GM21447 (cell line): Measurements from ENCODE around the gene LMAN2.

Experiments
- ATAC-seq: cut with Tn5 transposase; IDR thresholded peaks from one replicate; pipeline ENCODE4 v1.9.1; 2021; ENCODE audit not compliant: unreplicated experiment

LMAN2 gene

GRCh38 chr5:177329883-177330282, 21.6 kb downstream of the LMAN2 start:
- no peak for ATAC-seq

GRCh38 chr5:177328545-177329231, 22.8 kb downstream of the LMAN2 start:
- ATAC-seq: no peak

GRCh38 chr5:177327539-177328522, 23.6 kb downstream of the LMAN2 start:
- no peak for ATAC-seq

- no peak for ATAC-seq
These were observed 25.5 kb downstream of the LMAN2 start for GRCh38 chr5:177325868-177326381.

- ATAC-seq: no peak
These were observed 30.6 kb downstream of the LMAN2 start for GRCh38 chr5:177320879-177321278.

- no peak for ATAC-seq
These were observed 31.4 kb downstream of the LMAN2 start for GRCh38 chr5:177319913-177320588.

GRCh38 chr5:177317959-177318377, 33.5 kb downstream of the LMAN2 start:
- no peak for ATAC-seq

GRCh38 chr5:177316005-177316404, 35.5 kb downstream of the LMAN2 start:
- no peak for ATAC-seq

GRCh38 chr5:177315411-177315810, 36.1 kb downstream of the LMAN2 start:
- no peak for ATAC-seq

- no peak for ATAC-seq
These were observed 36.8 kb downstream of the LMAN2 start for GRCh38 chr5:177314376-177315342.

- no peak for ATAC-seq
These were observed 37.8 kb downstream of the LMAN2 start for GRCh38 chr5:177313561-177314259.

- peak; percentile 20 for ATAC-seq
These were observed 38.8 kb downstream of the LMAN2 start for GRCh38 chr5:177312649-177313181.

GRCh38 chr5:177311723-177312648, 39.5 kb downstream of the LMAN2 start, which contains the start of gene MXD3:
Gene MXD3 (minus strand): TSS chr5:177311898. CDS start chr5:177311830, 68 bp downstream.
- peak; percentile 68 for ATAC-seq

GRCh38 chr5:177311392-177311722, 40.1 kb downstream of the LMAN2 start:
- ATAC-seq: no peak

- ATAC-seq: peak; percentile 34
These were observed 40.6 kb downstream of the LMAN2 start for GRCh38 chr5:177310757-177311391.

GRCh38 chr5:177310332-177310731, 41.1 kb downstream of the LMAN2 start:
- ATAC-seq: no peak

- no peak for ATAC-seq
These were observed 41.9 kb downstream of the LMAN2 start for GRCh38 chr5:177309351-177310191.
